SK-N-MC (cell line): ENCODE measurements around the gene OPCML.

ENCODE experiments used
- EZH2 ChIP-seq: fragments of 200-600 bp; sonication (generic); IDR thresholded peaks from one replicate; pipeline ENCODE4 v1.6.1; 2017; ENCODE audit warnings: antibody characterized with exemption
- FOXP2 ChIP-seq: optimal IDR thresholded peaks from 2 replicates; pipeline ENCODE3; 2011; ENCODE audit warnings: mild to moderate bottlenecking, moderate library complexity; ENCODE audit not compliant: insufficient read depth; ENCODE audit errors: extremely low read length, control extremely low read depth
- POLR2AphosphoS5 ChIP-seq: IDR thresholded peaks from 2 replicates; pipeline ENCODE4 v1.6.1; 2012; ENCODE audit warnings: mild to moderate bottlenecking, low read depth, low read length, borderline replicate concordance

DNA sequence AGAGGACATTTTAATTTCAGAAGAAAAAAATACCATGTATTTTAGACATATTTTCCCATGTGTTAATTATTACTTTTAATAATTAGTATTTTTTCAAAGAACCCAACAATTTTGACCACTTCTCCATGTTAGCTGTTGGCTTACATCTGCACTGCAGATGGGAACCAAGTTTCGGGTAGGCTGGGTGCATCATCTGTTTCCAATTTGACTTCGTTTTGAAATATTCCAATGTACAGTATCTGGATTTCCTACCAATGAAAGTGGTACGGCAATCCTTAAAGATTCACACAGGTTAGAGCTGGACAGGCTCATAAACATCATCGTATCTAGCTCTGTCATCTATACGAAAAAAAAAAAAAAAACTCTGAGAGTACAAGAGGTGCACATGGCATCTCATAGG lies 670.2 kb downstream of the OPCML start:
- TF ChIP-seq EZH2 (no peak), POLR2AphosphoS5 (no peak), FOXP2 (no peak)
